CD4-positive, alpha-beta memory T cell (primary cell): Measurements from ENCODE around the gene EPHB1. TPM values are rescaled to one million over a fixed set of nuclear protein-coding genes. Genes with fewer than 3 reads are reported as not detected.

Experiments used
- CTCF ChIA-PET: fragments of 350-600 bp; sonication (Branson Sonifier 250); formaldehyde crosslinking; loops from one replicate; lab custom pipeline; 2021; ENCODE audit warnings: inconsistent platforms; ENCODE audit not compliant: partially characterized antibody; lab: Charles Lee
- POLR2A ChIA-PET: fragments of 350-600 bp; sonication (Branson Sonifier 250); formaldehyde crosslinking; loops from one replicate; lab custom pipeline; 2021; ENCODE audit not compliant: partially characterized antibody; lab: Charles Lee
- DNase-seq, 5 donors: peaks; one replicate each; pipeline versions ENCODE4 v3.0.0 to v3.0.0-alpha.2; 2020 to 2022; ENCODE audit warnings: mixed read lengths in 1 of 5
- H3K27ac ChIP-seq: one replicate; pipeline ENCODE4 v1.7.0; 2013; ENCODE audit warnings: low read depth, low read length
- H3K27me3 ChIP-seq: 2 replicates; pipeline ENCODE4 v1.7.0; 2013; ENCODE audit warnings: mild to moderate bottlenecking, low read length, moderate library complexity; ENCODE audit not compliant: insufficient read depth
- H3K36me3 ChIP-seq: 2 replicates; pipeline ENCODE4 v1.7.0; 2013; ENCODE audit warnings: mild to moderate bottlenecking, low read length, moderate library complexity; ENCODE audit not compliant: insufficient read depth
- H3K4me1 ChIP-seq: 2 replicates; pipeline ENCODE4 v1.7.0; 2013; ENCODE audit warnings: mild to moderate bottlenecking, low read length, moderate library complexity; ENCODE audit not compliant: insufficient read depth
- H3K4me3 ChIP-seq, 2 donors: one replicate each; pipeline ENCODE4 v1.7.0; 2013; ENCODE audit warnings: low read length in 2 of 2, mild to moderate bottlenecking in 1 of 2
- H3K9me3 ChIP-seq, 2 donors: one replicate each; pipeline ENCODE4 v1.7.0; 2013; ENCODE audit warnings: low read length in 2 of 2, control low read depth in 1 of 2; ENCODE audit not compliant: control insufficient read depth in 1 of 2
- H3K27ac Mint-ChIP-seq, 7 donors: one replicate each; pipeline ENCODE4 v1.8.0; 2020 to 2021; ENCODE audit warnings: mixed read lengths in 7 of 7, mild to moderate bottlenecking in 6 of 7, inconsistent platforms in 3 of 7, moderate library complexity in 3 of 7
- H3K27me3 Mint-ChIP-seq, 2 donors: one replicate each; pipeline ENCODE4 v1.8.0; 2020 to 2021; ENCODE audit warnings: mixed read lengths in 2 of 2
- H3K36me3 Mint-ChIP-seq, 2 donors: one replicate each; pipeline ENCODE4 v1.8.0; 2020 to 2021; ENCODE audit warnings: mixed read lengths in 2 of 2, inconsistent platforms in 1 of 2, mild to moderate bottlenecking in 1 of 2
- H3K4me1 Mint-ChIP-seq, 4 donors: one replicate each; pipeline ENCODE4 v1.8.0; 2020 to 2021; ENCODE audit warnings: mixed read lengths in 4 of 4, mild to moderate bottlenecking in 1 of 4
- H3K4me3 Mint-ChIP-seq, 8 donors: one replicate each; pipeline ENCODE4 v1.8.0; 2020 to 2021; ENCODE audit warnings: mixed read lengths in 8 of 8, mild to moderate bottlenecking in 7 of 8, moderate library complexity in 6 of 8, inconsistent platforms in 3 of 8
- H3K9me3 Mint-ChIP-seq, 8 donors: one replicate each; pipeline ENCODE4 v1.8.0; 2020 to 2021; ENCODE audit warnings: mixed read lengths in 8 of 8, mild to moderate bottlenecking in 5 of 8, inconsistent platforms in 3 of 8, moderate library complexity in 1 of 8
- intact Hi-C: fragments of 100-400 bp; cut with micrococcal nuclease; formaldehyde crosslinking; loops from one replicate; pipeline ENCODE4 v1.15.1; 2023
- polyA plus RNA-seq, 2 donors: library from polyadenylated mRNA; unstranded; fragments of 300-500 nt; fragmentation: Illumina TruSeq; gene quantifications; one replicate each; pipeline ENCODE4 v1.2.3, GENCODE V29; 2021
- total RNA-seq, 2 experiments: library from RNA; stranded (reverse); gene quantifications; one replicate each; pipeline ENCODE4 v1.2.3, GENCODE V29; 2021

The EPHB1 gene
- total and polyA plus RNA-seq, 4 experiments from 2014 or later: 0.30 to 0.69 (median 0.43) TPM; not detected in 1

DNA sequence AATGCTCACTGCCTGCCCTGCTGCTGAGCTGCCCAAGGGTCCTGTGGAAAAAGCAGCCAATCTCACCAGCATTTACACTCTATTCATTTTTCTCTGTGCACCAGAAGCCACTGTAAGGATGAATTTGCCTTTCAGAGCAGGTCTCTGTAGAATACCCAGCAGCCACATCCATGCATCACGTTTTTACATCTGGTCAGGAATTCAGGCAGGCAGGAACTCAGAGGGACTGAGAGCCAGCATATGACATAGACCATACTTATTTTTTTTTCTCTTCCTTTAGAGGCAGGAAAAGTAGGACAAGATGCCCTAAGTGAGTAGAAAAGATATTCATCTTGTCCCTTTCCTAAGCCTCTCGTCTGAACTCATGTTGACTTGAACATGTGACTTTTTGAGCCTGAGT lies 292.7 kb downstream of the EPHB1 start:
- Histone ChIP-seq H3K9me3 (no peaks in the 10 kb centered on the region), H3K4me1 (no peaks in the 10 kb centered on the region), H3K27me3 (no peaks in the 10 kb centered on the region), H3K4me3 (no peak overlapping the region), H3K36me3 (no peaks in the 10 kb centered on the region), H3K27ac (no peak overlapping the region)
- ChIA-PET POLR2A (no interaction called here), CTCF (no interaction called here)
- H3K27ac Mint-ChIP-seq: no peak overlapping the region
- no peaks in the 10 kb centered on the region for H3K36me3 Mint-ChIP-seq
- intact Hi-C loops: no loop called here
- H3K27me3 Mint-ChIP-seq: peaks cover 0 to 4% of the 10 kb centered on the region in 2 donors
- no peaks in the 10 kb centered on the region for H3K4me1 Mint-ChIP-seq
- H3K9me3 Mint-ChIP-seq: peaks cover 0 to 3% (median 0%) of the 10 kb centered on the region in 8 donors
- no peak overlapping the region for H3K4me3 Mint-ChIP-seq
- no peak for DNase-seq

DNA sequence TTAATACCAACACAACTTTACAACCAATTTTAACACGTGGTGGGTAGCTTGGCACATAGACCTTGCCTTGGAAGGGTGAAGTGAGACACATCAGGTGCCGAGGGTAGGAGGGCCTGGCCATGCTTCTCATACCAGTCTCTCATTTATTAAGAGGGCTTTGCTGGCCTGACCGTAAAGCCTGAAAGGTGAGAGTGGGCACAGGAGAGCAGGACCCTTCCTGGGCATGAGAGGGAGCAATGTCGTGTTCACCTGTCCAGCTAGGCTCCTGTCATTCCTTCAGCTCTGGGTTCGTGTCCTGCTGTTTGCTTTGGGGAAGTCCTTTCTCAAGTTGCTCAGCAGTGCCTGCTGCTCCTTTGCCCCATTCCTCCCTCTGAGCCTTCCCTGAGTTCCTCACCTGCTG lies 294.4 kb downstream of the EPHB1 start:
- Histone ChIP-seq H3K9me3 (no peaks in the 10 kb centered on the region), H3K36me3 (no peaks in the 10 kb centered on the region), H3K27ac (no peak overlapping the region), H3K4me3 (no peak overlapping the region), H3K4me1 (no peaks in the 10 kb centered on the region), H3K27me3 (no peaks in the 10 kb centered on the region)
- DNase-seq: no peak
- H3K27ac Mint-ChIP-seq: no peak overlapping the region
- intact Hi-C loops: no loop called here
- no peak overlapping the region for H3K4me3 Mint-ChIP-seq
- H3K27me3 Mint-ChIP-seq: peaks cover 0 to 2% of the 10 kb centered on the region in 2 donors
- H3K4me1 Mint-ChIP-seq: no peaks in the 10 kb centered on the region
- H3K36me3 Mint-ChIP-seq: no peaks in the 10 kb centered on the region
- ChIA-PET POLR2A (no interaction called here), CTCF (no interaction called here)
- peaks cover 0 to 3% (median 0%) of the 10 kb centered on the region in 8 donors for H3K9me3 Mint-ChIP-seq

DNA sequence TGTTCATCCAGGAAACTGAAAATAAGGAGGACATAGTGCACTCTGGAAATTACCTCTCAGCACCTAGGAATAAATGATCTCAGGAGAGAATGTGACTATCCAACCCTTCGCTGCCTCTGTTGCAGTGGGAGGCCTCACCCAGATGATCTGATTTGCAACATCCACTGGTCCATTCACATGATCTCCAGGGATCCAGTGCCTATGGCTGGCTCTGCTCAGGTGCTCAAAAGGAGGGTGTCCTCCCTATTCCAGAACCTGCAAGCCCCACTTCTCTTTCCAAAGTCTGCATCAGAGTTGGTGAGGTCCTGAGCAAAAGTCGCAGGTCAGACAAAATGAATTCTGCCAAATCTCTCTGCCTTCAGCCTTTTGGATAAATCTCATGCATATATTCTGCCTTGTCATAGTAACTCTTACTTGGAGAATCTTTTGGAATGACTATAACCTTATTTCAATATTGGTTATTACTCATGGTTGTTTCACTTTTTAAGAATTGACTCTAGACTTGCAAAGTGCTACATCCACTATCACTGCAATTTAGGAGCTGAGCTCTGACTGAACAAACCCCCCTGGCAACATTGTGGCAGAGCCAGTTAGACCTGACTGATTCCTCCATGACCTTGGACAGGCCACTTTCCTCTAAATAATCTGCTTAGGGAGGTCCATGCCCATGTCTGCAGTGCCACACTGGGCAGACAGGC lies 295.1 kb downstream of the EPHB1 start:
- intact Hi-C loops: no loop called here
- Mint-ChIP-seq H3K27ac (no peak overlapping the region), H3K9me3 (peaks cover 0 to 3% (median 0%) of the 10 kb centered on the region in 8 donors)

DNA sequence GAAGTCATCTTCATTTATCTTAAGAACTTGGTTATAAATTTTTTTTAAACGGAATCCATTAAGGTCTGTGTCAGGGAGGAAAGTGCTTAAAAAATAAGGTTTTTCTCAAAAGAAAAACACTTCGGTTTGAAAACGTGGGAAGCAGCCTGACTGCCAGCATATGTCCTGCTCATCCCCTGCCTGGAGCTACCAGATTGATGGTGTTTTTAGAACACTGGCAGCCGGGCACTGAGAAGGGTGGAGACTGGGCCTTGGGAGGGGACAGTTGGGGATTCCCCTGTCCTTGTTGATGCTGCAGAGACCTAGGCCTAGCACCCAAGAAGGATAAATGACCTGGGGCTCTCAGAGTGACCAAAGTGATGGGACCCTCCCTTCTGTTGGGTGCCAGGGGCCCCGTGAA lies 296.9 kb downstream of the EPHB1 start:
- Mint-ChIP-seq H3K4me1 (no peaks in the 10 kb centered on the region), H3K4me3 (no peak overlapping the region), H3K36me3 (no peaks in the 10 kb centered on the region), H3K27ac (no peak overlapping the region), H3K27me3 (peaks cover 0 to 2% of the 10 kb centered on the region in 2 donors), H3K9me3 (peaks cover 0 to 4% (median 0%) of the 10 kb centered on the region in 8 donors)
- Histone ChIP-seq H3K9me3 (no peaks in the 10 kb centered on the region), H3K27ac (no peak overlapping the region), H3K36me3 (no peaks in the 10 kb centered on the region), H3K27me3 (no peaks in the 10 kb centered on the region), H3K4me3 (no peak overlapping the region), H3K4me1 (no peaks in the 10 kb centered on the region)
- CTCF ChIA-PET: no interaction called here
- POLR2A ChIA-PET: no interaction called here
- DNase-seq: no peak
- intact Hi-C loops: no loop called here

More for the DNA sequence above, 295.1 kb downstream of the EPHB1 start:
- Histone ChIP-seq H3K27ac (no peak overlapping the region), H3K36me3 (no peaks in the 10 kb centered on the region), H3K27me3 (no peaks in the 10 kb centered on the region), H3K4me3 (no peak overlapping the region), H3K9me3 (no peaks in the 10 kb centered on the region), H3K4me1 (no peaks in the 10 kb centered on the region)
- Mint-ChIP-seq H3K4me3 (no peak overlapping the region), H3K27me3 (peaks cover 0 to 2% of the 10 kb centered on the region in 2 donors), H3K4me1 (no peaks in the 10 kb centered on the region), H3K36me3 (no peaks in the 10 kb centered on the region)
- POLR2A ChIA-PET: no interaction called here
- CTCF ChIA-PET: no interaction called here
- no peak for DNase-seq

DNA sequence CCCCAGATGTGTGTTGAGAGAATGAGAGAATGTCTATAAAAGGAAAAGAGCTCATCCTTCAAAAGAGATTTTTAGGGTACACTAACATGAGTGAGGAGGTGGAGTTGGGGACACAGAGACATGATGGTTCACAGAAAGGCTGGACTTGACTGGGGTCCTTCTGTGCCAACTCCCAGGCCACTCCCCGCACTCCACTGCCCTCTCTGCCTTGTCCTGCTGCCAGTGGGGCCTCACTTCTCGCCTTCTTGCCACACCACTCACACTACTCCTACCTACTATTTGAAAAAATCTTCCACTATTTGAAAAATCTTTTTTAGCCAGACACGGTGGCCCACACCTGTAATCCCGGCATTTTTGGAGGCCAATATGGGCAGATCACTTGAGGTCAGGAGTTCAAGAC lies 298.1 kb downstream of the EPHB1 start:
- Histone ChIP-seq H3K36me3 (no peaks in the 10 kb centered on the region), H3K27ac (no peak overlapping the region), H3K4me1 (no peaks in the 10 kb centered on the region), H3K9me3 (no peaks in the 10 kb centered on the region), H3K4me3 (no peak overlapping the region), H3K27me3 (no peaks in the 10 kb centered on the region)
- Mint-ChIP-seq H3K36me3 (no peaks in the 10 kb centered on the region), H3K27ac (no peak overlapping the region), H3K27me3 (no peaks in the 10 kb centered on the region), H3K4me1 (no peaks in the 10 kb centered on the region), H3K4me3 (no peak overlapping the region), H3K9me3 (peaks cover 0 to 9% (median 0%) of the 10 kb centered on the region in 8 donors)
- no peak for DNase-seq
- intact Hi-C loops: no loop called here
- ChIA-PET CTCF (no interaction called here), POLR2A (no interaction called here)

DNA sequence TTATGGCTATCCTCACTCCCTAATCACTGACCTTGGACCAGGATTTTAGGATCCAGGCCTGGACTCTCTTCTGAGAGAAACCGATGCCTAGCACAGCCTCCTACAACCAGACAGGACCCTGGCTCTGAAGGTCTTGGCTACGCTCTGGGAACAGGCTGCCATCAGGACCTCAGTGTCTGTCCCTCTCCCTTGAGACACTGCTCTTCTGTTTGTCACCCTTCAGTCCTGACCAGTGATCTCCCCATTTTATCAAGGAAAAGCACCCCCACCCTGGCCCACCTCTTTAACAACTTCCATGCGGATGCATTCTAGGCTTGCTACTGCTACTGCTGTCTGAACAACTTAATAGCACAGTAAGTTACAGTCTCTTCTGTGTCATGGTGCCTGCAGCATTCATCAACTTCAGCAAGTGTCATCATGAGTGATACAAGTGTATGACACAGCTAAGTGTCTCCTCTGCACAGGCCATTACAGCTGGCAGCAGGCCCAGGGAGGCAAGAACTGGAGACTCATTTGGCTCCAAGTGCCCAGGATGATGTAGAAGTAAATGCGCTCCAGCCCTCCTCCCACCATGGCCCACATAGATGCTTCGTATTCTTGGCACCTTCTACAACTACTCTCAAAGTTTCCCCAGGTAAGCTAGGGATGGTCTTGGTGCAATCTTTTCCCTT lies 302.4 kb downstream of the EPHB1 start:
- CTCF ChIA-PET: no interaction called here
- Mint-ChIP-seq H3K36me3 (no peaks in the 10 kb centered on the region), H3K4me3 (no peak overlapping the region), H3K27ac (peak overlapping the region in 1 of 7 donors; percentile 3), H3K9me3 (peaks cover 0 to 9% (median under 1%) of the 10 kb centered on the region in 8 donors), H3K4me1 (no peaks in the 10 kb centered on the region), H3K27me3 (no peaks in the 10 kb centered on the region)
- Histone ChIP-seq H3K27me3 (no peaks in the 10 kb centered on the region), H3K4me3 (no peak overlapping the region), H3K27ac (no peak overlapping the region), H3K36me3 (no peaks in the 10 kb centered on the region), H3K4me1 (no peaks in the 10 kb centered on the region), H3K9me3 (no peaks in the 10 kb centered on the region)
- DNase-seq: no peak
- POLR2A ChIA-PET: no interaction called here
- intact Hi-C loops: no loop called here

DNA sequence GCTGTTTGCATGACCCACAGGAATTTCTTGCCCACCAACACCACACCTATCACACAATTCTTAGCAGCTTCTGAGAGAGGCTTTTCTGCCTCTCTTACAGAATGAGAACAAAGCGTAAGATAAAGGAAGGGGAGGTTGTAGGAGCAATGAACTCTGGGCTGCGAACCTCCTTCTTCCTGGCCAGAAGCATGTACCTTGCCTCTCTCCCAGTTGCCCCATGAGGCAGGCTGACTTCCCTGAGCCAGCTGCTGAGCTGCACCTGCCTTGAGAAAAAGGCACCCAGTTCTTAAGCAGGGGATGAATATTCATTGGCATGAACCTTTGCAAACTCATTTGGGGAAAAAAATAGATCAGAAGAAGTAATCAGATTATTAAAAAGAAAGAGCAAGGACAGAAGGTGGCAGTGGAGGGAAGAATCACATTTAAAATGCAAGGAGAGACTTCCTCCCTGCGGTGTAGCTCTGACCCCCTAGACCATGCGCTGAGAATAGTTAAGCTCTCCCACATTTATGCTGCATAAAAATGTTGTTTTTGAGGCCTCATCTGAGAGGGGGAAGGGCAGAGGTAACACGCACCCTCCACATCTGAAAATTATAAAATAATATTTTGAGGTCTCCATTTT lies 304.8 kb downstream of the EPHB1 start:
- no peak overlapping the region for H3K27ac Mint-ChIP-seq
- no peaks in the 10 kb centered on the region for H3K9me3 ChIP-seq
- intact Hi-C loops: no loop called here
- ChIA-PET CTCF (no interaction called here), POLR2A (no interaction called here)
- H3K36me3 Mint-ChIP-seq: no peaks in the 10 kb centered on the region
- H3K9me3 Mint-ChIP-seq: peaks cover 0 to 9% (median under 1%) of the 10 kb centered on the region in 8 donors
- no peak overlapping the region for H3K27ac ChIP-seq
- H3K4me3 ChIP-seq: no peak overlapping the region
- H3K27me3 ChIP-seq: no peaks in the 10 kb centered on the region
- no peaks in the 10 kb centered on the region for H3K36me3 ChIP-seq
- no peaks in the 10 kb centered on the region for H3K4me1 ChIP-seq
- no peak overlapping the region for H3K4me3 Mint-ChIP-seq
- H3K4me1 Mint-ChIP-seq: no peaks in the 10 kb centered on the region
- no peaks in the 10 kb centered on the region for H3K27me3 Mint-ChIP-seq
- no peak for DNase-seq
